Activated CD4-positive, alpha-beta T cell treated with anti-CD3 and anti-CD28 coated beads, Interleukin-2, amount 50 U/mL, for 1 hour (primary cell): Measurements from ENCODE around the gene B4GALT2.

Experiments used
- DNase-seq: peaks from one replicate; pipeline ENCODE4 v3.0.0-alpha.2; 2020

B4GALT2 gene

DNA sequence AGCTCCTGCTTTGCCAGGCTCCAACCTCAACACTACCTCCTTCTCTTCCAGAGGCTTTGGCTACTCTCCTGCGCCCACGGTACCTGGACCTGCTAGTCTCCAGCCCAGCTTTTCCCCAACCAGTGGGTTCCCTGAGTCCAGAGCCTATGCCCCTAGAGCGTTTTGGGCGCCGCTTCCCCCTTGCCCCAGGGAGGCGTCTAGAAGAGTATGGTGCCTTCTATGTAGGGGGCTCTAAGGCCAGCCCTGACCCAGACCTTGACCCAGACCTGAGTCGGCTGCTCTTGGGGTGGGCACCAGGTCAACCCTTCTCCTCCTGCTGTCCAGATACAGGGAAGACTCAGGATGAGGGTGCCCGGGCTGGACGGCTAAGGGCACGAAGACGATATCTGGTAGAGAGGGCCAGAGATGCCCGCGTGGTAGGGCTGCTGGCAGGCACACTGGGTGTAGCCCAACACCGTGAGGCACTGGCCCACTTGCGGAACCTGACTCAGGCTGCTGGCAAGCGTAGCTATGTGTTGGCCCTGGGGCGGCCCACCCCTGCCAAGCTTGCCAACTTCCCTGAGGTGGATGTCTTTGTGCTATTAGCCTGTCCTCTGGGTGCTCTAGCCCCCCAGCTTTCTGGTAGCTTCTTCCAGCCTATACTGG is 7.6 kb upstream of the B4GALT2 start:
- no peak for DNase-seq

DNA sequence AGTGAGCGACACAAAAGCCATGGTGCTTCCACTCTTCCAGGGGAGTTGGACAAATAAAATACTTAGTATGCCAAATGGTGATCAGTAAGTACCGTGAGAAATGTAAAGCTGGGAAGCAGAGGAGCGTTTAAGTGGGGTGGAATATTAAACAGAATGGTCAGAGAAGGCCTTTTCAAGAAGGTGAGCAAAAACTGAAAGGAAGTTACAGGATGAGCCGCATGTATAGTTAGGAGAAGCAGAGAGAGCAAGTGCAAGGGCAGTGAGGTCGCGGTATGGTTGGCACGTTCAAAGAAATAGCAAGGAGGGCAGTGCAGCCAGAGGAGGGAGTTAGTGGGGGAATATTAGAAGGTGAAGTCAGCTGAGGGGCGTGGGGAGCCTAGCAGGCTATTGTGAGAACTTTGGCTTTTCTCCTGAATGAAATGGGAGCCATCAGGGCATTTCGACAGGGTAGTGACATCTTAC is 5.0 kb upstream of the B4GALT2 start:
- DNase-seq, result no peak

DNA sequence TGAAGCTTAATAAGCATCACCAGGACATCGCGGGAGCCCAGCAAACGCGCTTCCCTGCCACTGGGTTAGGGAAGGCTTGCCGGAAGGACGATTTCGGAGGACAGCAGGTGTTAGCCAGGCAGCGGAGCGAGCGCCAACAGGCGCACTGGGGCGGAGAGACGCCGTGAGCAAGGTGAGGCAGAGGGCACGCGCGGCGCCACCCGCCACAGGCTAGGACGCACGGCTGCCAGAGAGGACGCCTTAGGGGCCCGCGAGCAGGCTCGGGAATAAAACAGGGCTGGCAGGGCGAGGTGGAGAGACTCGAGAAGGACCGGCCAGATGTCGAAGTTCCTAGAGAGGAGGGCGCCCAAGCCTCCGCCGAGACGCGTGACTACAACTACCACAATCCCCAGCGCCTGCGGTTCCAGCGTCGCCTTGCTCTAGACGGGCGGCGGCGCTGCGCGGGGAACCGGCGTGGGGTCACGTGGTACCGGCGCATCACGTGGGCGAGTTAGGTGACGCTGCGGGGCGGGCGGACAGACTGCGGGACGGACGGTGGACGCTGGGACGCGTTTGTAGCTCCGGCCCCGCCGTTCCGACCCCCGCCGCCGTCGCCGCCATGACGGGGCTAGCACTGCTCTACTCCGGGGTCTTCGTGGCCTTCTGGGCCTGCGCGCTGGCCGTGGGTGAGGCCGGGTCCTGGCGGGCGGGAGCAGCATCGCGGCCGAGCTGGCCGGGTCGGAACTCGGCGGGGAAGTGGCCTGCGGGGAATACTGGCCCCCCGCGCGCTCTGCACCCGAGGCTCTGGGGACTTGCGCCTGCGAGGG is 4.4 kb upstream of the B4GALT2 start, which contains the start of gene ATP6V0B:
ATP6V0B (plus strand) TSS at position 518 of the 806 bp plus-strand sequence; CDS start at position 599, 81 bp downstream.
- DNase-seq, result peak; percentile 93

DNA sequence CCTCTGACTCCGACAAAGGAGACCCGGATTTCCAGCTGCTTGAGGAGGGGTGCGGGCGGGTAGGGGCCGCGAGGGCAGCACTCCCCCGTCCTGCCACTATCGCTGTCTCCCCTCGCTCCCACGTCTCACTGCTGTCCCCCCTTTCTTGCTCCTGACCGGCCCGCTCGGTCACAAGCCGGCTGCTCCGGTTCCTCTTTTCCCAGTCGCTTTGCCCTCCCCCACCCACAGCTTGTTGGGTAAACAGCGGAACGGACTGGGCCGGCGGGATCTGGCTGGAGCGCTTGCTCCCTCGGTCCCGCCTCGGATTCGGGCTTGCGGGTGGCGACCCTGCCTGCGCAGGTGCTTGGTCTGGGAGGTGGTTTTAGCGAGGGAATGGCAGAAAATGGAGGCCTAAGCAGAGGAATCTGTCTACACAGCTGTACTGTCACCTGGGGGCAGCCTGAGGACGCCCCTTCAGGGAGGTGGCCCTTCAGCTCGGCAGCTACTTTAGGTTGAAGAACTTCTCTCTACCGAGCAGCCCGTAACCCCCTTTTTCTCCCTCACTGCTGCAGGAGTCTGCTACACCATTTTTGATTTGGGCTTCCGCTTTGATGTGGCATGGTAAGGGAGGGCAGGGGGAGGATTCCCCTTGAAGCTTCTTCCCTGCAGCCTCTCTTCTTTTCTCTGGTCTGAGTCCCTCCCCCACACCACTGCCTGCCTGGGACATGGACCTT is 3.6 kb upstream of the B4GALT2 start:
- DNase-seq, result peak; percentile 27

DNA sequence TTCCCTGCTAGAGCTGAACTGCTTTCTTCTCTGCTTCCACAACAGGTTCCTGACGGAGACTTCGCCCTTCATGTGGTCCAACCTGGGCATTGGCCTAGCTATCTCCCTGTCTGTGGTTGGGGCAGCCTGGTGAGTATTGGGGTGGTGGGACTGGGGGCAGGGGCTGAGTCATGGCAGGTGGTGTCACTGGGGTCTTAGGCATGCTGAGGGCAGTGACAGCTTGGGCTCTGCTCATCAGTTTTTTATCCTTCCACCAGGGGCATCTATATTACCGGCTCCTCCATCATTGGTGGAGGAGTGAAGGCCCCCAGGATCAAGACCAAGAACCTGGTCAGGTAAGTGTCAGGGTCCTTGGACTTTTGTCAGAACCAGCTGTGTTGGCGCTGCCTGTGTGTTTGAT is 3.0 kb upstream of the B4GALT2 start:
- DNase-seq, result no peak

DNA sequence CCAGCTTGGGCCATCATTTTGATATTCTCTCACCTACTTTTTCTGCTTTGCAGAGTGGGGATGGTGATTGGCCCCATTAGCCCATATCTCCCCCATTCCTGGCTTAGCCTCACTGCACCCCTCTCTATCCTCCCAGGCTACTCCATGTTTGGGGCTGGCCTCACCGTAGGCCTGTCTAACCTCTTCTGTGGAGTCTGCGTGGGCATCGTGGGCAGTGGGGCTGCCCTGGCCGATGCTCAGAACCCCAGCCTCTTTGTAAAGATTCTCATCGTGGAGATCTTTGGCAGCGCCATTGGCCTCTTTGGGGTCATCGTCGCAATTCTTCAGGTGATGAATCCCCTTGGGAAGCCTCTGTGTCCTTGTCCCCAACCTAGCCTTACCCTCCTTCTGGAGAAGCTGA is 2.1 kb upstream of the B4GALT2 start:
- no peak for DNase-seq

DNA sequence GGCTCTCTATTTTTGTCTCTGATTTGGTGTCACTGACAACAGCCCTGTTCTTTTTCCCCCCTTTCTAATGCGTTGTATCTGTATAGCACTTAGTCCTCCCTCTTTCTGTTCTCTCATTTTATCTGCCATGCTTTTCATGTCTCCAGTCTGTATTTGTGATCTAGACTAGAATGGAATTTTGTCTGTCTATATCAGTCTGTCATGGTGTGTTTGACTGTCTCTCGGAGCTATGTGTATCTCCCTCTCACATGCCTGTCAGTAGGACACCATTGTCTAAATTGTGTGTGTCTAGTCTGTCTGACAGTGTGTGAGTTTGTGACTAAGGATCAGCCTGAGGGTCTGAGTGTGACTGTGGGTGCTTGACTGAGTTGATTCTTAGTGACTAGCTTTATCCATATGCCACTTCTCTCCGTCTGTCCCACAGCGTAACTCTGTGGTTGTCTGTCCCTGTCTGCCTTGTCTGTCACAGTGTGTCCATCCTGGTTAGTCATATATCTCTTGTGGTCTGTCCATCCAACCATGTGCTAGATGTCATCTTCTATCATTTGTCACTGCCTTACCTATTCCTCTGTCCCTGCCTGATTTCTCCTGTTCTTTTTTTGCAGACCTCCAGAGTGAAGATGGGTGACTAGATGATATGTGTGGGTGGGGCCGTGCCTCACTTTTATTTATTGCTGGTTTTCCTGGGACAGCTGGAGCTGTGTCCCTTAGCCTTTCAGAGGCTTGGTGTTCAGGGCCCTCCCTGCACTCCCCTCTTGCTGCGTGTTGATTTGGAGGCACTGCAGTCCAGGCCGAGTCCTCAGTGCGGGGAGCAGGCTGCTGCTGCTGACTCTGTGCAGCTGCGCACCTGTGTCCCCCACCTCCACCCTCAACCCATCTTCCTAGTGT is 1.4 kb upstream of the B4GALT2 start:
- DNase-seq, result no peak

DNA sequence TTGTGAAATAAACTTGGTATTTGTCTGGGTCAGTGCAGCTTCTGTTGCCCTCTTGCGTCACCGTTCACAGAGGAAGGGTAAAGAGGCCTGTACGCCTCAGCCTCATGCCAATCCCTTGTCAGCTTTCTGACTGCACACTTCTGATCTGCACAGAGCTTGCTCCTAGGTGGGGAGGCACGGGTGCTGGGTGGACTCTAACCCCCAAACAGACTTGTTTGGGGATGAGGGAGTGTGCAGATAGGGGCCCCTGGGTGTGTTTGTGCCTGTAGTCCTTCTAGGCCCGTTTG is 803 bp upstream of the B4GALT2 start:
- no peak for DNase-seq

DNA sequence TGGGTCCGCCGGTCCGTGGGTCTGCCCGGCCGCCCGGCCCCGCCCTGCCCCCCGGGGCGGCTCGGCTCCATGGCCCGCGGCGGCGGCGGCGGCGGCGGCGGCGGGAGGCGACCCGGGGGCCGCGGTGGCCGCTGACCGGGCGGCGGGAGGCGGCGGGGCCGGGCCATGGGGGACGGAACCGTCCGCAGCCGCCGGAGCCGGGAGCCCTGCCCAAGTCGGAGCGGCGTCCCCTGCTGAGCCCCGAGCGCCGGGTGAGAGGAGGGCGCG is 184 bp downstream of the B4GALT2 start:
- no peak for DNase-seq

DNA sequence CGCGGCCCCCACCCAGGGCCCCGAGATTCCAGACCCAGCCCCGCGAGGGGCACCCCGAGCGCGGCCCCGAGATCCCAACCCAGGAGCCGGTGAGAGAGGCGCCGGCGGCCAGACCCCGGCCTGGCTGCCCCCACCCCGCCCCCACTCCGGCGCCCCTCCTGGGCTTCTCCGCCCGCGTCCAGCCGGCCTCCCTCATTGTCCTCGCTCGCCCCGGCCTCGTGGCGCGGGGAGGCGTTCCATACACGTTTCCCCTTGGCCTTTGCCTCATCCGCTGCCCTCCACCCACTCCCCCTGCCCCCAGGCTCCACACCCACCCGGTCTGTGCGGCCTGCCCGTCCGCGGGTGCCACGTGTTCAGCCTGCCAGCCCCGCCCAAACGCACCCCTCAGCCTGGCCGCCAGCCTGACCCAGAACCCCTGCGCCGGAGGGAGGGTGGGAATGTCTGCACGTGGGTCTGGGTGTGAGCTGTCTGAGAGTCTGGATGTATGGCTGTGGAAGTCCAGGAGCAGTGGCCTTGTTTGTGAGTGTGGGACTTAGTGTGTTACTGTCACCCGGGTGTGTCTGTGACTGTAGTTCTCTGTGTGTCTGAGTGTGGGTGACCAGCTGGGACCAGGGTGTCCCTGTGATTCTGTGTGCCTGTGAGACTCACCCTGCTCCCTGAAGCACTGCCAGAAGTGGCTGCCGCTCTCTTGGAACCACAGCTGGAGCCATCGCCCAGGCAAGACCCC is 681 bp downstream of the B4GALT2 start:
- no peak for DNase-seq

DNA sequence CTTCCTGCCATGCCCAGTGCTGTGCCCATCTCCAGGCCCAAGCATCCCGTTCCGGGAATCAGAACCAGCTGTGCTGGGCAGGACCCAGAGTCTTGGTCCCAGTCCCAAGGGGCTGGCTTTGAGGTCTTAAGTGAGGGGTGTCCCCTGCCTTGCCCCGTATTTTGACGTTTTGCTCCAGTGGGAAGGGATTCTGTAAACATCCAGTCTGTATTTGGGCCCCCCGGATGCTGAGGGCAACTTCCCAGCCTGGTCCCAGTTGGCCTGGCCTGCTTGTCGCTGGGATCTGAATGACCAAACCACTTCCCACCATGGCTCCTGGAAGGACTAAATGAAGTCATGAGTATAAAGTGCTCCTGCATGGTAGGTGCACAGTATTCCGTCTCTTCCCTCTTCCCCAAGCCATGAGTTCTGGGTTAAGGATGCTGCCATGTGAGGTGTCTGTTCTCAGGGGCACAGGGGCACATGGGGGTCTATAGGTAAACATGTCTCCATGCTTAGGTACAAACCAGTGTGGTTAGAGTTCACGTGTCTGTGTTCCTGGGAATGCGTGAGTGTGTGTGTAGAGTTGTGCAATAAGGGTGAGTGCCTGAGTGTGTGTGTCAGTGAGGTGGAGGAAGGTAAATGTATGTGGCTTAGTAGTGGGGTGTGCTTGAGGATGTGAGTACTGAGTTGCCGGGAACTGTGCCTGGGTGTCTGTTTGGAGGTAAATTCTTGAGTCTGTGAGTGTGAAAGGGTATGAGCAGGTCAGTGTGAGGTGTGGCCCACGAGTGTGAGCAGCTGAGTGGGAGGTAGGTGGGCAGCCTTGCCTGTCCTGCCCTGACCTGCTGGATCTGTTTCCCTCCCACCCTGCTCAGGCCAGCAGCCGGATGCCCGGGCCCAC is 1.5 kb downstream of the B4GALT2 start:
- no peak for DNase-seq

DNA sequence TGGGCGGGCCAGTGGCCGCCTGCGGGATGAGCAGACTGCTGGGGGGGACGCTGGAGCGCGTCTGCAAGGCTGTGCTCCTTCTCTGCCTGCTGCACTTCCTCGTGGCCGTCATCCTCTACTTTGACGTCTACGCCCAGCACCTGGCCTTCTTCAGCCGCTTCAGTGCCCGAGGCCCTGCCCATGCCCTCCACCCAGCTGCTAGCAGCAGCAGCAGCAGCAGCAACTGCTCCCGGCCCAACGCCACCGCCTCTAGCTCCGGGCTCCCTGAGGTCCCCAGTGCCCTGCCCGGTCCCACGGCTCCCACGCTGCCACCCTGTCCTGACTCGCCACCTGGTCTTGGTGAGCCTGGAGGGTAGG is 2.1 kb downstream of the B4GALT2 start:
- DNase-seq, result no peak

DNA sequence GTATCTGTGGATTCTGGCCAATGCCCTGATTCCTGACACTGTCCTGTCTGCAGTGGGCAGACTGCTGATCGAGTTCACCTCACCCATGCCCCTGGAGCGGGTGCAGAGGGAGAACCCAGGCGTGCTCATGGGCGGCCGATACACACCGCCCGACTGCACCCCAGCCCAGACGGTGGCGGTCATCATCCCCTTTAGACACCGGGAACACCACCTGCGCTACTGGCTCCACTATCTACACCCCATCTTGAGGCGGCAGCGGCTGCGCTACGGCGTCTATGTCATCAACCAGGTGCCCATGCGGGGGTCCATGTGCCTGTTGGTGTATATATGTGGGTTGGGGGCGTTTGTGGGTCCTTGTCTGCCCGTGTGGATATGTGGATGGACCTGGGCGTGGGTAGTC is 2.6 kb downstream of the B4GALT2 start:
- no peak for DNase-seq

DNA sequence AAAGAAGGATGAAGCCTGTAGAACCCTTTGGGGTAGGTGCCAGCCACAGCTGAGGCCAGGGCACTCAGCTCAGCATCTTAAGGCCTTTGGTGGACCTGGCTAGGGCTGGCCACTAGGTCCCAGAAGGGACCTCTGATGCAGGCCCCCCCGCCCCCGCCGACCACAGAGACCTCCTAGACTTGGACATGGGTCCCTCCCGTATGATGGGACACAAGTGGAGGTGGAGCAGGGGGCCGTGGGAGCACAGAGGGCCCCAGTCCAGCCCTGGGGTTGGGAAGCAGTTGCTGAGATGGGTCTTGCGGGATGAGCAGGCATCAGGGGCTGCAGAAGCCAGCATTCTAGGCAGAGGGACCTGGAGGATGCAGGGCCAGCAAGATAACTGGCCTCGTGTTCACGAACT is 3.2 kb downstream of the B4GALT2 start:
- no peak for DNase-seq

DNA sequence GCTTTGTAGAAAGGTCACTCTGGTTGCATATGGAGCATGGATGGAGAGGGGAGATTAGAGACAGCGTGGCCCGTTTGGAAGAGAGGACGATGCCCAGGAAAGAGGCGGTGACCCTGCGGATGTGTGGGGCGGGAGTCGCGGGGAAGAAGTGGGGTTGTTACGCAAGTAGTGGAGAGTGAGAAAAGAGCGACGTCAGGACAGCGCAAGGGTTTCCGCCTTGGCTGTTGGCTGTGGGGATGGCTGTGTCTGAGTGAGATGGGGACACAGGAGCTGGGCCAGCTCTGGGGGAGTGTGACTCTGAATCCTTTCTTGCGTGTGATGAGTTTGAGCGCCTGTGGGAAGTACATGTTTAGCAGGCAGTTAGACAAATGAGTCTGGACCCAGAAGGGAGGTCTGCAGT is 3.8 kb downstream of the B4GALT2 start:
- DNase-seq, result no peak

DNA sequence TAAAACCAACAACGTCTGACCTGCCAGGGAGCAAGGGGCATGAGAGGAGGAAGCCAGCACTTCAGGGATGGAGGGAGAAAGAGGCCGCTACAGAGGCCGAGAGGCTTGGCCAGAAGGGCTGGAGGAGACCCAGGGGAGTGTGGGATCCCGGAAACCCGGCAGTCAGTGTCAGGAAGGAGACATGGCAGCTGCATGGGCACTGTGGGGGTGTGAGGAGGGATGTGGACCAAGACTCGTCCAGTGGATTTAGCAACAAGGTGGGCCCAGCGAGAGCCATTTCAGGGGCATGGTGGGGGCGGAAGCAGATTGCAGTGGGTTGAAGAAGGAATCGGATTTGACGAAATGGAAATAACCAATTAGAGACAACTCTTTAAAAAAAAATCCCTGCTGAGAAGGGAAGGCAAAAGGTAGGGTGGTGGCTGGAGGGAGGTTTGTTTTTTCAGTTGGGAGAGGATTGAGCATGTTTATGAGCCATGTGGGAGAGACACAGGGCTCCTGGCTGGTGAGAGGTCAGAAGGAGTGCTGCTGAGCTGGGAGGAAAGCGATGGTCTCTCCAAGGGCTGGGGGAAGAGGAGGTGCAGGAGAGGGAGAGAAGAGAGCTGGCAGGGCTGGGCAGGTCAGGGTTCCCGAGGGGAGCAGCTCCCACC is 4.4 kb downstream of the B4GALT2 start:
- no peak for DNase-seq

DNA sequence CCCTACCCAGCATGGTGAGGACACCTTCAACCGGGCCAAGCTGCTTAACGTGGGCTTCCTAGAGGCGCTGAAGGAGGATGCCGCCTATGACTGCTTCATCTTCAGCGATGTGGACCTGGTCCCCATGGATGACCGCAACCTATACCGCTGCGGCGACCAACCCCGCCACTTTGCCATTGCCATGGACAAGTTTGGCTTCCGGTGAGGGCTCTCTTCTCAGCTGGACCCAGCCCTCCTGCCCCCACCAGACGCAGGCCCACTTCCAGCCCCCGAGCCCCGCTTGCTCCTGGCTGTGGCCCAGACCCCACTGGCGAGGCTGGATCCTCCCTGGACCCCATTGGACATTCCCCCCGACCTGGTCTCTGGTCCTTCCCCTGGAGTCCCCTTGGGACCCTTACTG is 5.8 kb downstream of the B4GALT2 start:
- DNase-seq, result no peak

DNA sequence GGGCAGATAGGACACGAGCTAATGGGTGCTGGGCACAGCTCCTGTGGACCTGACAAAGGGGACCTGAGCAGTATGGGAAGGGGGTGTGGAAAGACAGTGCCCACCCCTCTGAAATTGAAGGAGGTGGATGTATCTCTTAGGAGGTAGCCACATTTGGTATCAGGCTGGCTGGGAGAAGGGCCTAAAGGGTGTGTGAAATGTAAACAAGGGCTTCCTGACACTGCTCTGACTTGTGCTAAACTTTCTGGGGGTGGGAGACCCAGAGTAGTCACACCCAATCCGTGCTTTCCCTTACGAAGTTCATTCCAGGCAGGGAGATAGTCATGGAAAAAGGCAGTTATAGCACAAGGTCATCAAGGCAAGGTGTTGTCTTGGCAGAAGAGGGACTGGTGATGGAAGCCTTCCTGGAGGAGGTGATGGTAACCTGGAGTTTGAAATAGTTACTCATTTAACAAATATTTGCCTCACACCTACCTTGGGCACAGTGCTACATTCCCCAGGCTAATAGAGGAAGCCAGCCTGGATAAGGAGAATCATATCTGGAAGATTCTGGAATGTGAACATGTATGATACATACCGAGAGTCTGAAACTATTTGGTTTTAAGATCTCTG is 7.1 kb downstream of the B4GALT2 start:
- no peak for DNase-seq

DNA sequence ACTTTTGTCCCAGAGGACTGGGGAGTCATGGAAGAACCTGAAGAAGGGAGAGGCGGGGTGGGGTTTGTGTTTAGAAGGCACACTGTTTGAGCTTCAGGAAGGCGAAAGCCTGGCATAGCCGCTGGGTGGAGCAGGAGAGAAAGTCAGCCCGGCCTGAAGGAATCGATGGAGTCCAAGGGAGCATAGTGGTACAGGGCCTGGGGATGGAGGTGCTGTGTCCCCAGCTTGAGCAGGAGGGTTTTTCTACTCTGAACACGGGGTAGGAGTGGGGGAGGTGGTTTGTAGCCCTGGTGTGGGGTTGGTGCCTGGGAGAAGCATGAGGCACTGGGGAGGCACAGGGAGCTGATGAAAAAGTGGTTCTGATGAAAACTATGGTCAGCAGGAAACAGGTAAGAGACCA is 7.7 kb downstream of the B4GALT2 start:
- DNase-seq, result no peak

DNA sequence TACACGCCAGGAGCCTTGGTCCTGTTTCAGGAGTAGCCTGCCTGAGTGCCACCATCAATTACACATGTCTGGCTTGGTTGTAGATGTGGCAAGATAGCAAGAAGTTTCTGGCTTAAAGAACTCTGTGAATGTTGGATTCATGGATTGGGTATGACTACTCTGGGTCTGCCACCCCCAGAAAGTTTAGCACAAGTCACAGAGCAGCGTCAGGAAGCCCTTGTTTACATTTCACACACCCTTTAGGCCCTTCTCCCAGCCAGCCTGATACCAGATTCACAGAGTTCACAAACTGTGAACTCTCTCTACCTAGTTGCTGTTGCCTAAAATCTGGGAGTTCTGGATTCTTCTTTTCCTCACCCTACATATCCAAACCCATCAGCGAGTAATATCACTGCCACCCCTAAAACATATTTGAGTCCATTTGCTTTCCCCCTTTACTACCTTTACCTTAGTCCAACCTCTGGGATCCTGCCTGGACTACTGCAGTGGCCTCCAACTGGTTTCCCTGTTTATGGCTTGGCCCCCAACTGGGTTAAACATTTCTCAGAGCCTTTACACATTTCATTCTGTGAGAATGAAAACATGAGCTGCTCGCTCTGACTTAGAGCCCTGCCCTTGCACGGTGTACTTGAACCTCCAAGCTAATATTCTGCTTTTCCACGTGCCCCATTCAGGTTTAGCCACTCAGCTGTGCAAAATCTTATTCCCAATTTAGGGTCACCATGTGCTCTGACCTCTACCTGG is 8.3 kb downstream of the B4GALT2 start:
- no peak for DNase-seq
